K562 (cell line): Measurements from ENCODE around the gene CFAP52. TPM values are rescaled to one million over a fixed set of nuclear protein-coding genes. Genes with fewer than 3 reads are reported as not detected.

Experiments used
- CSDE1 ChIP-seq, 2 experiments: fragments of 450-650 bp; IDR thresholded peaks; 2 replicates each; pipeline ENCODE4 v1.6.1; 2016; ENCODE audit warnings: mild to moderate bottlenecking in 1 of 2
- ETV1 ChIP-seq: fragments of 450-650 bp; conservative IDR thresholded peaks from 2 replicates; pipeline ENCODE4 v1.6.1; 2016; ENCODE audit warnings: missing genetic modification characterization, control low read depth, low read depth, missing compliant biosample characterization
- ETV5 ChIP-seq: sonication (generic); formaldehyde crosslinking; IDR thresholded peaks from 2 replicates; pipeline ENCODE4 v1.4.0; 2020; ENCODE audit warnings: low read depth, mild to moderate bottlenecking, missing genetic modification reagents
- FOS ChIP-seq: IDR thresholded peaks from 3 replicates; pipeline ENCODE4 v1.6.1; 2011; ENCODE audit not compliant: insufficient read length; ENCODE audit errors: extremely low read depth
- LEF1 ChIP-seq: fragments of 450-650 bp; IDR thresholded peaks from 2 replicates; pipeline ENCODE4 v1.6.1; 2016; ENCODE audit warnings: mild to moderate bottlenecking
- MEIS2 ChIP-seq: fragments of 450-650 bp; IDR thresholded peaks from 2 replicates; pipeline ENCODE4 v1.6.1; 2014; ENCODE audit warnings: mild to moderate bottlenecking; ENCODE audit not compliant: partially characterized antibody
- NFATC3 ChIP-seq: fragments of 450-650 bp; IDR thresholded peaks from 2 replicates; pipeline ENCODE4 v1.6.1; 2017; ENCODE audit warnings: mild to moderate bottlenecking
- NFE2 ChIP-seq: IDR thresholded peaks from 2 replicates; pipeline ENCODE4 v1.6.1; 2014; ENCODE audit warnings: antibody characterized with exemption, low read depth
- SAFB2 ChIP-seq: fragments of 200-400 bp; formaldehyde crosslinking; IDR thresholded peaks from 2 replicates; pipeline ENCODE4 v1.6.1; 2018; ENCODE audit warnings: borderline replicate concordance, low read length, low read depth, moderate library complexity; ENCODE audit not compliant: severe bottlenecking
- SRSF9 ChIP-seq: fragments of 200-400 bp; formaldehyde crosslinking; IDR thresholded peaks from 2 replicates; pipeline ENCODE4 v1.6.1; 2017; ENCODE audit warnings: low read depth, low read length, borderline replicate concordance
- TAL1 ChIP-seq: fragments of 450-650 bp; IDR thresholded peaks from 2 replicates; pipeline ENCODE4 v1.6.1; 2016; ENCODE audit warnings: mild to moderate bottlenecking
- WHSC1 ChIP-seq: IDR thresholded peaks from one replicate; pipeline ENCODE4 v1.6.1; 2012; ENCODE audit warnings: low read length, control low read depth, inconsistent platforms
- ZBTB2 ChIP-seq: fragments of 450-650 bp; IDR thresholded peaks from 2 replicates; pipeline ENCODE4 v1.6.1; 2016; ENCODE audit warnings: antibody characterized with exemption
- ZNF561 ChIP-seq: fragments of 450-650 bp; formaldehyde crosslinking; conservative IDR thresholded peaks from 2 replicates; pipeline ENCODE4 v1.4.0; 2020; ENCODE audit warnings: mild to moderate bottlenecking, moderate library complexity
- ZNF668 ChIP-seq: fragments of 250-450 bp; sonication (Bioruptor Pico); IDR thresholded peaks from 2 replicates; pipeline ENCODE4 v1.8.0; 2022; ENCODE audit warnings: mild to moderate bottlenecking, inconsistent platforms
- ZNF77 ChIP-seq: fragments of 250-450 bp; sonication (Bioruptor Pico); IDR thresholded peaks from 2 replicates; pipeline ENCODE4 v1.5.0; 2020
- polyA plus RNA-seq, 8 experiments: library from polyadenylated mRNA; depleted of rRNA in 4 of 8; stranded (reverse) in 5 of 8; unstranded in 3 of 8; fragments of >200 nt; fragmentation: Nextera tagmentation in 2 of 8; fragmentation: Illumina TruSeq in 1 of 8; extraction: Ambion mirVana in 2 of 8; extraction: Trizol in 1 of 8; gene quantifications; 2 replicates each; pipeline versions ENCODE4 v1.2.1 to v1.2.3, GENCODE V29; 2011 to 2014; ENCODE audit warnings: inconsistent platforms in 1 of 8, missing spikeins in 1 of 8
- total RNA-seq, 7 experiments: library from RNA; depleted of rRNA in 6 of 7; stranded (reverse); fragments of >200 nt in 6 of 7; fragmentation: Illumina TruSeq in 2 of 7; extraction: Trizol in 2 of 7; gene quantifications; 2 replicates each; pipeline versions ENCODE4 v1.2.1 to v1.2.3, GENCODE V29; 2011 to 2021; ENCODE audit warnings: low replicate concordance in 1 of 7
- TF ChIP-seq, protein P1 (sequence below): fragments of 200-600 bp; sonication (generic); IDR thresholded peaks from one replicate; pipeline ENCODE4 v1.6.1; 2012; ENCODE audit warnings: mild to moderate bottlenecking, low read depth, low read length, inconsistent platforms

Gene CFAP52
- total and polyA plus RNA-seq, 9 of the 15 experiments (the other 6 are each of a cell fraction or from before 2014, with no cell fraction given): not detected

- TF ChIP-seq, protein P1, sequence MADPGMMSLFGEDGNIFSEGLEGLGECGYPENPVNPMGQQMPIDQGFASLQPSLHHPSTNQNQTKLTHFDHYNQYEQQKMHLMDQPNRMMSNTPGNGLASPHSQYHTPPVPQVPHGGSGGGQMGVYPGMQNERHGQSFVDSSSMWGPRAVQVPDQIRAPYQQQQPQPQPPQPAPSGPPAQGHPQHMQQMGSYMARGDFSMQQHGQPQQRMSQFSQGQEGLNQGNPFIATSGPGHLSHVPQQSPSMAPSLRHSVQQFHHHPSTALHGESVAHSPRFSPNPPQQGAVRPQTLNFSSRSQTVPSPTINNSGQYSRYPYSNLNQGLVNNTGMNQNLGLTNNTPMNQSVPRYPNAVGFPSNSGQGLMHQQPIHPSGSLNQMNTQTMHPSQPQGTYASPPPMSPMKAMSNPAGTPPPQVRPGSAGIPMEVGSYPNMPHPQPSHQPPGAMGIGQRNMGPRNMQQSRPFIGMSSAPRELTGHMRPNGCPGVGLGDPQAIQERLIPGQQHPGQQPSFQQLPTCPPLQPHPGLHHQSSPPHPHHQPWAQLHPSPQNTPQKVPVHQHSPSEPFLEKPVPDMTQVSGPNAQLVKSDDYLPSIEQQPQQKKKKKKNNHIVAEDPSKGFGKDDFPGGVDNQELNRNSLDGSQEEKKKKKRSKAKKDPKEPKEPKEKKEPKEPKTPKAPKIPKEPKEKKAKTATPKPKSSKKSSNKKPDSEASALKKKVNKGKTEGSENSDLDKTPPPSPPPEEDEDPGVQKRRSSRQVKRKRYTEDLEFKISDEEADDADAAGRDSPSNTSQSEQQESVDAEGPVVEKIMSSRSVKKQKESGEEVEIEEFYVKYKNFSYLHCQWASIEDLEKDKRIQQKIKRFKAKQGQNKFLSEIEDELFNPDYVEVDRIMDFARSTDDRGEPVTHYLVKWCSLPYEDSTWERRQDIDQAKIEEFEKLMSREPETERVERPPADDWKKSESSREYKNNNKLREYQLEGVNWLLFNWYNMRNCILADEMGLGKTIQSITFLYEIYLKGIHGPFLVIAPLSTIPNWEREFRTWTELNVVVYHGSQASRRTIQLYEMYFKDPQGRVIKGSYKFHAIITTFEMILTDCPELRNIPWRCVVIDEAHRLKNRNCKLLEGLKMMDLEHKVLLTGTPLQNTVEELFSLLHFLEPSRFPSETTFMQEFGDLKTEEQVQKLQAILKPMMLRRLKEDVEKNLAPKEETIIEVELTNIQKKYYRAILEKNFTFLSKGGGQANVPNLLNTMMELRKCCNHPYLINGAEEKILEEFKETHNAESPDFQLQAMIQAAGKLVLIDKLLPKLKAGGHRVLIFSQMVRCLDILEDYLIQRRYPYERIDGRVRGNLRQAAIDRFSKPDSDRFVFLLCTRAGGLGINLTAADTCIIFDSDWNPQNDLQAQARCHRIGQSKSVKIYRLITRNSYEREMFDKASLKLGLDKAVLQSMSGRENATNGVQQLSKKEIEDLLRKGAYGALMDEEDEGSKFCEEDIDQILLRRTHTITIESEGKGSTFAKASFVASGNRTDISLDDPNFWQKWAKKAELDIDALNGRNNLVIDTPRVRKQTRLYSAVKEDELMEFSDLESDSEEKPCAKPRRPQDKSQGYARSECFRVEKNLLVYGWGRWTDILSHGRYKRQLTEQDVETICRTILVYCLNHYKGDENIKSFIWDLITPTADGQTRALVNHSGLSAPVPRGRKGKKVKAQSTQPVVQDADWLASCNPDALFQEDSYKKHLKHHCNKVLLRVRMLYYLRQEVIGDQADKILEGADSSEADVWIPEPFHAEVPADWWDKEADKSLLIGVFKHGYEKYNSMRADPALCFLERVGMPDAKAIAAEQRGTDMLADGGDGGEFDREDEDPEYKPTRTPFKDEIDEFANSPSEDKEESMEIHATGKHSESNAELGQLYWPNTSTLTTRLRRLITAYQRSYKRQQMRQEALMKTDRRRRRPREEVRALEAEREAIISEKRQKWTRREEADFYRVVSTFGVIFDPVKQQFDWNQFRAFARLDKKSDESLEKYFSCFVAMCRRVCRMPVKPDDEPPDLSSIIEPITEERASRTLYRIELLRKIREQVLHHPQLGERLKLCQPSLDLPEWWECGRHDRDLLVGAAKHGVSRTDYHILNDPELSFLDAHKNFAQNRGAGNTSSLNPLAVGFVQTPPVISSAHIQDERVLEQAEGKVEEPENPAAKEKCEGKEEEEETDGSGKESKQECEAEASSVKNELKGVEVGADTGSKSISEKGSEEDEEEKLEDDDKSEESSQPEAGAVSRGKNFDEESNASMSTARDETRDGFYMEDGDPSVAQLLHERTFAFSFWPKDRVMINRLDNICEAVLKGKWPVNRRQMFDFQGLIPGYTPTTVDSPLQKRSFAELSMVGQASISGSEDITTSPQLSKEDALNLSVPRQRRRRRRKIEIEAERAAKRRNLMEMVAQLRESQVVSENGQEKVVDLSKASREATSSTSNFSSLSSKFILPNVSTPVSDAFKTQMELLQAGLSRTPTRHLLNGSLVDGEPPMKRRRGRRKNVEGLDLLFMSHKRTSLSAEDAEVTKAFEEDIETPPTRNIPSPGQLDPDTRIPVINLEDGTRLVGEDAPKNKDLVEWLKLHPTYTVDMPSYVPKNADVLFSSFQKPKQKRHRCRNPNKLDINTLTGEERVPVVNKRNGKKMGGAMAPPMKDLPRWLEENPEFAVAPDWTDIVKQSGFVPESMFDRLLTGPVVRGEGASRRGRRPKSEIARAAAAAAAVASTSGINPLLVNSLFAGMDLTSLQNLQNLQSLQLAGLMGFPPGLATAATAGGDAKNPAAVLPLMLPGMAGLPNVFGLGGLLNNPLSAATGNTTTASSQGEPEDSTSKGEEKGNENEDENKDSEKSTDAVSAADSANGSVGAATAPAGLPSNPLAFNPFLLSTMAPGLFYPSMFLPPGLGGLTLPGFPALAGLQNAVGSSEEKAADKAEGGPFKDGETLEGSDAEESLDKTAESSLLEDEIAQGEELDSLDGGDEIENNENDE: no peak
- TF ChIP-seq FOS (no peak), ZNF668 (CRISPR knock-in tag) (no peak), ZNF77 (CRISPR knock-in tag) (no peak), NFE2 (no peak), ETV5 (no peak), MEIS2 (peak; percentile 16), ETV1 (tag) (no peak), SAFB2 (no peak), NFATC3 (no peak), WHSC1 (no peak), ZNF561 (CRISPR knock-in tag) (no peak), SRSF9 (no peak), ZBTB2 (peak; percentile 57; the same call in 1 of the 2 replicates), CSDE1 (IDR thresholded peaks at IDR 0.05) (peak in 1 of 2 experiments; percentile 69; a peak in 2 of 4 replicates), LEF1 (no peak), TAL1 (no peak)
Observed at GRCh38 chr17:9576521-9577372, at the start of gene CFAP52 (continued).
